ENCODE data around the gene GAGE13.
"Not testable (repeated sequence)": the region's sequence is repeated elsewhere in the genome, so short reads cannot be mapped to it uniquely, and the experiment has no call there.

GAGE13 gene

DNA sequence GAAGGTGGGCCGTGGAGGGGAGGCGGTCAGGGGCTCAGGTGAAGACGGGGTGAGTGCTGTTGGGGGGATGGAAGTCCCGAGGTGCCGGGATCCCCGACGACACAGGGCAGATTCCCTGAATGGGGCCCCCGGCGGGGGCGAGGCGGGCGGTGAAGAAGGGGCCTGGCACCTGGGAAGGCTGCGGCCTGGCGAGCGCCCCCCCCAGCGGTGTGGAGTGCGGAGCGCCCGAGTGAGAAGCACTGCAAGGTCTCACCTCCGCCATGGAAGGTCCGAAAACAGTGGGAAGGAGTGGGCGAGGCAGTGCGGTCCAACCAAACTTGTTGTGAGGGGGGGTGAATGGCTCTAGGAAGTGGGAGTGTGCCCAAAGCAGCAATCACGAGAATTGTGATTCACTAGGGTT is 10.1 kb downstream of the GAGE13 start:
- DNase-seq, result not testable (repeated sequence)

DNA sequence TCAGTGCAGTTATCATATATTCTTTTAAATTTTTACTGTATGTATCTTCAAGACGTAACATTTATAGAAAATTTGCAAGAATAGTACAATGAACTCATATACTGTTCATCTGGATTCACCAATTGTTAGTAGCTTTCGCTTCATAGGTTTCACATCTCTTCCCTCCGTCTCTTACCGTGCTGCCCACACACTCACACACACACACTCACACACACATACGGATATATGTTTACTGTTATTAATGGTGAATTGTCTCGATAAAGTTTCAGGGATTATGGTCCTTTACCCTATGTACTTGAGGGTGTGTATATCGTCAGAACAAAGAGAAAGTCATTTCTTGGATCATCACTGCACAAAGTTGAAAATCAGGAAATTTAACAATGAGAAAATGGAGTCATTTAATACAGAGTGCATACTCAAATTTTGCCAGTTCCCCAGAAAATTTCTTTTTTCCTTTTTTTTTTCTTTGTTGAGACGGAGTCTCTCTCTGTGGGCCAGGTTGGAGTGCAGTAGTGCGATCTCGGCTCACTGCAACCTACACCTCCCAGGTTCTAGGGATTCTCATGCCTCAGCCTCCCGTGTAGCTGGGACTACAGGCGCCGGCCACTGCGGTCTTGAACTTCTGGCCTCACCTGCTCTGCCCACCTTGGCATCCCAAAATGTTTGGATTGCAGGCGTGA is 13.3 kb downstream of the GAGE13 start:
- not testable (repeated sequence) for DNase-seq

DNA sequence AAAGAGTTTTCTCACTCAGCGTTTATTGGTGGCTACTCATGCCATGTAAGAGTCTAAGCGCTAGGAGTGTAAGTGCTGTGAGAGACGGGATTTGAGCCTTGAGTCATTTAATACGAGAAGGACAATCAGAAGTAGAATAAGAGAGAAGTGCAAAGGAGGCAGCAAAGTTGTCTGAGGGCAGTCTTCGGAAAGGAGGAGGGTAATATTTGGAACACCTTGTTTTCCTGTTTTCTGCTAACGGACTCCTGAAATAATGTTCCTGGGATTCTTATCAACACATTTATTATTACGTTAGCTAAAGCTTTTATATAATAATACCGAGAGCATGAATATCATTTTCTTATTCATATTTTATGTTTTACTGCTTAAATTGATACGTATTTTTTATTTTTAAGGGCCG is 14.0 kb downstream of the GAGE13 start:
- DNase-seq, result not testable (repeated sequence)

DNA sequence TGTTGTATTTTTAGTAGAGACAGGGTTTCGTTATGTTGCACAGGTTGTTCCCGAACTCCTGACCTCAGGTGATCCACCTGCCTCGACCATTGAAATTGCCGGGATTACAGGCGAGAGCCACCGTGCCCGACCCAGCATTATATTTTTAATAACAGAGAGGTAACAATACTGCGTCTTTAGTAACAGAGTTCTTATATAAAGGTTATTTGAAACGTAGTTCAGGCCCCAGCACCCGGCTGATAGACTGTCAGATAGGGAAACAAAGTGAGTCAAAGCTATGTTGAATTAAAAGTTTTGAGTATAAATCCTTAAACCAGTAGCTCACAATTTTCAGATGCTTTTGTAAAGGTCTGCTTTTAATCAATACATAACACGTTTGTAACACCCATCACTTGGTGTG is 14.8 kb downstream of the GAGE13 start:
- not testable (repeated sequence) for DNase-seq

All from CD4-positive, alpha-beta T cell treated with Interleukin-15 for 1 hour (primary cell).